IPS-18c (cell line): ENCODE data around the gene HPSE2.

ENCODE experiments used
- H3K4me3 ChIP-seq: 2 replicates; pipeline ENCODE4 v1.7.0; 2013; ENCODE audit warnings: low read depth, mild to moderate bottlenecking, low read length, moderate library complexity; ENCODE audit not compliant: insufficient read depth
- H3K9me3 ChIP-seq: one replicate; pipeline ENCODE4 v1.6.1; 2013; ENCODE audit warnings: mild to moderate bottlenecking, low read length, moderate library complexity; ENCODE audit not compliant: control insufficient read depth, insufficient read depth

The HPSE2 gene

DNA sequence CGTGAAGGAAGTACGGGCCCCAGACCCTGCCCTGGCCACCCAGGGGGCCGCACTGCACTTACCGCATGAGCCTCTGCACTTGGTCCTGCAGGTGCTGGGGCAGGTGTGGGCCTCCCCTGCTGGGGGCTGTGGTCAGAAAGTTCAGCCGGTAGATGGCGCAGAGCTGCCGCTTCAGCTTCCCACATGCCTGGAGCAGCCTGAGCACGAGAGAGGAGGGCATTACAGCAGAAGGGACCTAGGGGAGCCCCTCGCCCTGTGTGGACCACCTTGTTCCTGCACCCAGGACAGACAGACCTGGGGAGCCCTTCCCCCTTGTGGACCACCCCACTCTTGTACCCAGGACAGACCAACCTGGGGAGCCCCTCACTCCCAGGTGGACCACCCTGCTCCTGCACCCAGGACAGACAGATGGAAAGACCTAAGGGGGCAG is 811.9 kb downstream of the HPSE2 start:
- H3K9me3 ChIP-seq = no peaks in the 10 kb centered on the region
- no peak overlapping the region for H3K4me3 ChIP-seq

GRCh38 chr10:98422182-98422581 is 813.5 kb downstream of the HPSE2 start:
- Histone ChIP-seq H3K9me3 (no peaks in the 10 kb centered on the region), H3K4me3 (no peak overlapping the region)

DNA sequence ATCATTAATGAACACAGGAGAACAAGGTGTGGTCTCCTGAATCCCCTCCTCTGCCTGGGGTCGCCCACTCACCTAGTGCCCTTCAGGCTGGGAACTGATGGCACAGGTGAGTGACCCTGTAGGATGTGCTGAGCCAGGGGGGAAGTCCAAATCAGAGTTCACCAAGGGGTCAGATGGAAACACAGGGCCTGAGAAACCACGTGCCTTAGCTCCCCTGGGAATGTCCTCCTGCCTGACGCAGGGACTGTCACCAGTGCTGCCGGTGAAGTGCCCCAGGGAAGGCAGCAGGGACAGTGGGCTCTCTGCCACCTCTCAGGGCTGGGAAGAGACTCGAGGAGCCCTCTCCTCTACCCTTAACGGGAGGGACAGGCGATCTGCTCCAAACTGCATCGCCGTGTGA is 814.9 kb downstream of the HPSE2 start:
- Histone ChIP-seq H3K4me3 (no peak overlapping the region), H3K9me3 (no peaks in the 10 kb centered on the region)

DNA sequence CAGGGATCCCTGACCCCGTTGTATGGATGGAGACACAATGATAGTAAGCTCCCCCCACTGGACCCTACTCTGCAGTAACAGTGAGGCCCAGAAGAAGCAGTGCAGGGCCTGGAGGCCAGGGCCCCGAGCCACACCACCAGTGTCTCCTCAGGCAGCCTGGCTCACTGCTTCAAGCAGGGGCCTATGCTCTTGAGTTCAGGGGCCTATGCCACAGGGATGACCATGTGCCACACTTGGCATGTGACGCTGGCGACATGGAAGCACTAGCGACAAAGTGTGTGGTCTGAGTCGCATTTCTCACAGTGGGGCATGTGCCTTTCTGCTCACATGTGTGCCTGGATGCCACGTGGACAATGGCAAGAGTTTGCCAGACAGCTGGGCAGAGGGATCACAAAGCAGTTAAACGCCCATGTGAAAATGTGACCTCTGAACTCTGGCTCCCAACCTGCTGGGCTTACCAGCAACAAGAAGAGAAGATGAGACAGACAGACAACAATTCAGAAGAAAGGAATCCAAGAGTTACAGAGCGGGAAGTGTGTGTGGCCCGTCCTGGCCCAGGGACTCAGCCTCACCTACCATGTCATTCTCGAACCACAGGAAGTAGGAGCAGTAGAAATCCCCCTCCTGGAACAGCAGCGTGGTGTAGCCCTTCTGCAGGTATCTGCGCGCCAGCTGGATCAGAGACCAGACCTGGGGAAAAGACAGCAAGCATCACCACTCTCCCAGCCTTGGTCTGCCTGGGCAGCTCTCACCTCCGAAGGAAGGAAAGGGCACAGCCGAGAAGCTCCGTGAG is 816.0 kb downstream of the HPSE2 start:
- H3K9me3 ChIP-seq = no peaks in the 10 kb centered on the region
- H3K4me3 ChIP-seq = no peak overlapping the region

- Histone ChIP-seq H3K9me3 (no peaks in the 10 kb centered on the region), H3K4me3 (no peak overlapping the region)
Observed at GRCh38 chr10:98418665-98419468, 816.8 kb downstream of the HPSE2 start.

- H3K4me3 ChIP-seq = no peak overlapping the region
- no peaks in the 10 kb centered on the region for H3K9me3 ChIP-seq
Observed at GRCh38 chr10:98417973-98418664, 817.5 kb downstream of the HPSE2 start.

DNA sequence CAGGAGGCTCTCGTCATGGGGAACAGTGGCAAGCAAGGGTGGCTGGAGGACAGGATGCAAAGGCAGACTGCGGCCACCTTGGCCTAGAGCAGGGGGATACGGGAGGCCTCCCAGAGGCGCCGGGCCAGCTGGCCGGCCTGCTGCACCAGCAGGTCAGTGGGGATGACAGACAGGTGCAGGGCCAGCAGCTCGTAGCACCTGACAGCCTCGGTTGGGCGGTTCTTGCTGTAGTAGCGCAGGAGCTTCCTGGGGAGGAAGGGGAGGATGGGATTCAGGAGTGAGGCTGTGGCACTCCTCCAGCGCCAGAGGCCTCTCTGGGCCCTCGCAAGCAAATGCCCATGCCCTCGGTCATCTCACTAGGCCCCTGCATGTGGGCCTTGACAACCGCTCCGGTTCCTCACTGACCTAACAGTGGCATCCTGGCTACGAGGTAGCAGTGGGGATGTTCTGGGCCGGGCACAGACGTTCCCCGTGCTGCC is 818.1 kb downstream of the HPSE2 start:
- no peak overlapping the region for H3K4me3 ChIP-seq
- no peaks in the 10 kb centered on the region for H3K9me3 ChIP-seq

- Histone ChIP-seq H3K9me3 (no peaks in the 10 kb centered on the region), H3K4me3 (no peak overlapping the region)
Observed at GRCh38 chr10:98416606-98417388, 818.9 kb downstream of the HPSE2 start.

GRCh38 chr10:98415731-98416119 is 819.9 kb downstream of the HPSE2 start:
- H3K9me3 ChIP-seq = no peaks in the 10 kb centered on the region
- H3K4me3 ChIP-seq = no peak overlapping the region

- Histone ChIP-seq H3K4me3 (peak within 1 kb of the TSS; percentile 55), H3K9me3 (no peaks in the 10 kb centered on the region)
Observed at GRCh38 chr10:98414932-98415730, 820.5 kb downstream of the HPSE2 start, which contains the start of gene PYROXD2. Gene PYROXD2, minus strand, starts transcription at chr10:98415182. Its CDS starts 47 bp downstream, at chr10:98415135.

- peak overlapping the region; percentile 55 for H3K4me3 ChIP-seq
- no peaks in the 10 kb centered on the region for H3K9me3 ChIP-seq
Observed at GRCh38 chr10:98414578-98414931, 821.1 kb downstream of the HPSE2 start.

- Histone ChIP-seq H3K9me3 (no peaks in the 10 kb centered on the region), H3K4me3 (no peak overlapping the region)
Observed at GRCh38 chr10:98411768-98412167, 823.9 kb downstream of the HPSE2 start.

GRCh38 chr10:98411166-98411565 is 824.5 kb downstream of the HPSE2 start:
- Histone ChIP-seq H3K9me3 (no peaks in the 10 kb centered on the region), H3K4me3 (no peak overlapping the region)

DNA sequence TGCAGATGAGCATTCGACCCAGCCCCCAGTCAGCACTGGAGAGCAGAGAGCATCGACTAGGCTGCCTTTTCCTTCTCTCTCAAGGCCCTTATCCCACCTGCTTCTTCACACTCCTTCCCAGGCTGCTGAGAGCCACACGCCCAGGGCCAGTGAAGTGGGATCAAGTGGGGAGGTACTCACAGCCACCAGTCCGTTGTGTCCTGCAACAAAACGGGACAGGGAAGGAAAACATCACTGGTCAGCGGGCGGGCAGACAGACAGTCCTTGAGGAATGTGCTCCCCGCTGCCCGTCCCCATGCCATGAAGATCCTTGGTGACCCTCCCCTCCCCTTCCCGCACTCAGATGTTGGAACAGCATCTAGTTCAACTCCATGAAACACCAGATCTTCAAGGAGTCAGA is 824.9 kb downstream of the HPSE2 start:
- no peaks in the 10 kb centered on the region for H3K9me3 ChIP-seq
- no peak overlapping the region for H3K4me3 ChIP-seq

DNA sequence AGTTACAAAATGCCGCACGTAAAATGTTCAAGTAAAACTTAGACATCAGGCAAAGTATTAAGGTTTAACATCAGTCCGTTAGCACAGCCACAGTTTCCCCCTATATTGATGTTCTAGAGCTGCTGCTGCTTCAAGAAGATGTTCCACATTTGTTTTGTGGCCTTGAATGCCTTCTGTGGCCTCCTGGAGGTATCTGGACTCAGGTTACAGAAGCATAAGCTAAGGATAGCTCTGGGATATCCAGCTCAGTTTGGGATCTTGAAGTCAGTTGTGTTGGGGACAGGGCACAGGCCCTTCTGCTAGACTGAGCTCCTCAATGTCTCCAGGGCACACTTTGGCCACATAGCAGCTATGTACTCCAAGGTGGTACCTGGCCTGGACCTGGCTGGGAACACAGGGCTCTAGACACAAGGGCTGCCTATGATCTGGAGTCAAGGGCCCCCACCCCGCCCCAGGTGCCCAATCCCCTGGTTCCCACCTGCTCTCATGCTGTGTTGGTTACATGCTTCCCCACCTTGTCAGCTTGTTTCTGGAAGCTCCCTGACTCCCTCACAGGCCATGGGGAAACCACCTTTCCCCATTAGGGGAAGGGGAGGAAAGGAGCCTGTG is 825.4 kb downstream of the HPSE2 start:
- H3K4me3 ChIP-seq = no peak overlapping the region
- H3K9me3 ChIP-seq = no peaks in the 10 kb centered on the region

- no peak overlapping the region for H3K4me3 ChIP-seq
Observed at GRCh38 chr10:98408799-98409198, 826.9 kb downstream of the HPSE2 start.

More at GRCh38 chr10:98408799-98409198, 826.9 kb downstream of the HPSE2 start:
- H3K9me3 ChIP-seq = no peaks in the 10 kb centered on the region
